SU-DHL-6 (cell line): ENCODE measurements around the gene MFSD1.

Source experiments
- H2AFZ ChIP-seq: fragments of 200-600 bp; sonication (generic); 2 replicates; pipeline ENCODE4 v1.6.1; 2014; ENCODE audit warnings: low read depth, mild to moderate bottlenecking, moderate library complexity, mixed read lengths, antibody characterized with exemption, low read length; ENCODE audit not compliant: severe bottlenecking
- H3F3A ChIP-seq: fragments of 200-600 bp; shearing (Covaris generic); 2 replicates; pipeline ENCODE4 v1.6.0; 2016; ENCODE audit warnings: antibody characterized with exemption, mild to moderate bottlenecking; ENCODE audit not compliant: insufficient read depth
- H3K27ac ChIP-seq: fragments of 200-600 bp; sonication (generic); 2 replicates; pipeline ENCODE4 v1.5.1; 2016; ENCODE audit warnings: low read depth, mild to moderate bottlenecking, low read length, moderate library complexity, mixed read lengths
- H3K27me3 ChIP-seq: fragments of 200-600 bp; sonication (generic), shearing (Covaris generic); 2 replicates; pipeline ENCODE4 v1.6.0; 2014; ENCODE audit warnings: mild to moderate bottlenecking, low read length
- H3K36me3 ChIP-seq: fragments of 200-600 bp; sonication (generic); 2 replicates; pipeline ENCODE4 v1.6.1; 2014; ENCODE audit warnings: mild to moderate bottlenecking, low read length, mixed read lengths
- H3K4me2 ChIP-seq: fragments of 300-600, 200-600 bp; shearing (Covaris generic), sonication (generic); 2 replicates; pipeline ENCODE4 v1.6.0; 2014; ENCODE audit warnings: low read length, low read depth, mild to moderate bottlenecking; ENCODE audit not compliant: poor library complexity, severe bottlenecking
- H3K4me3 ChIP-seq: fragments of 200-600 bp; sonication (generic); 2 replicates; pipeline ENCODE4 v1.5.1; 2014; ENCODE audit warnings: antibody characterized with exemption, low read length, mild to moderate bottlenecking, mixed read lengths; ENCODE audit not compliant: insufficient read depth, poor library complexity, severe bottlenecking
- H3K79me2 ChIP-seq: fragments of 200-600 bp; sonication (generic); 2 replicates; pipeline ENCODE4 v1.6.1; 2014; ENCODE audit warnings: mild to moderate bottlenecking, low read length, moderate library complexity; ENCODE audit not compliant: insufficient read depth
- H3K9ac ChIP-seq: fragments of 200-600 bp; sonication (generic); 2 replicates; pipeline ENCODE4 v1.7.0; 2014; ENCODE audit warnings: mild to moderate bottlenecking, low read length
- H3K9me2 ChIP-seq: fragments of 200-600 bp; sonication (generic); replicated peaks from 2 replicates; pipeline ENCODE4 v1.6.1; 2014; ENCODE audit warnings: low read length; ENCODE audit not compliant: insufficient read depth
- H3K9me3 ChIP-seq: fragments of 200-600 bp; sonication (generic); 2 replicates; pipeline ENCODE4 v1.6.1; 2014; ENCODE audit warnings: low read length, mixed read lengths; ENCODE audit not compliant: insufficient read depth
- H4K20me1 ChIP-seq: fragments of 200-600 bp; sonication (generic); 2 replicates; pipeline ENCODE4 v1.6.1; 2014; ENCODE audit warnings: low read depth, mild to moderate bottlenecking, antibody characterized with exemption, low read length, moderate library complexity, mixed read lengths
- CTCF ChIP-seq: fragments of 200-600 bp; sonication (generic); IDR thresholded peaks from one replicate; pipeline ENCODE4 v1.5.1; 2017; ENCODE audit warnings: antibody characterized with exemption, mild to moderate bottlenecking, low read length, moderate library complexity; ENCODE audit not compliant: insufficient read depth, poor library complexity, severe bottlenecking
- EZH2phosphoT487 ChIP-seq: fragments of 200-600 bp; sonication (generic), shearing (Covaris generic); conservative IDR thresholded peaks from 2 replicates; pipeline ENCODE4 v1.6.1; 2018; ENCODE audit warnings: mild to moderate bottlenecking, antibody characterized with exemption, low read length, moderate library complexity, mixed read lengths

MFSD1 gene

GRCh38 chr3:158770741-158771350 lies 31.0 kb upstream of the MFSD1 start:
- Histone ChIP-seq H2AFZ (no peak overlapping the region), H3K36me3 (no peaks in the 10 kb centered on the region), H3F3A (no peaks in the 10 kb centered on the region), H3K27ac (no peak overlapping the region), H3K79me2 (no peaks in the 10 kb centered on the region), H3K9me2 (no peaks in the 10 kb centered on the region), H3K9me3 (no peaks in the 10 kb centered on the region), H3K4me2 (no peak overlapping the region), H3K27me3 (no peaks in the 10 kb centered on the region), H3K4me3 (no peak overlapping the region), H4K20me1 (no peaks in the 10 kb centered on the region), H3K9ac (no peak overlapping the region)
- TF ChIP-seq EZH2phosphoT487 (no peak), CTCF (no peak)

- Histone ChIP-seq H3K27me3 (no peaks in the 10 kb centered on the region), H3K9me3 (no peaks in the 10 kb centered on the region), H3K4me2 (no peak overlapping the region), H3K9ac (no peak overlapping the region), H2AFZ (no peak overlapping the region), H3K4me3 (no peak overlapping the region), H3K36me3 (no peaks in the 10 kb centered on the region), H3K27ac (no peak overlapping the region), H3F3A (no peaks in the 10 kb centered on the region), H3K79me2 (no peaks in the 10 kb centered on the region), H3K9me2 (no peaks in the 10 kb centered on the region), H4K20me1 (no peaks in the 10 kb centered on the region)
- TF ChIP-seq EZH2phosphoT487 (no peak), CTCF (no peak)
Measured at GRCh38 chr3:158771577-158771976, 30.3 kb upstream of the MFSD1 start.

- TF ChIP-seq EZH2phosphoT487: no peak
- no peak for TF ChIP-seq CTCF
- Histone ChIP-seq H3K79me2 (no peaks in the 10 kb centered on the region), H3K9me2 (no peaks in the 10 kb centered on the region), H2AFZ (no peak overlapping the region), H3K36me3 (no peaks in the 10 kb centered on the region), H3K27me3 (no peaks in the 10 kb centered on the region), H4K20me1 (no peaks in the 10 kb centered on the region), H3K4me3 (no peak overlapping the region), H3K27ac (no peak overlapping the region), H3K4me2 (no peak overlapping the region), H3F3A (no peaks in the 10 kb centered on the region), H3K9ac (no peak overlapping the region), H3K9me3 (no peaks in the 10 kb centered on the region)
Measured at GRCh38 chr3:158771982-158772381, 29.9 kb upstream of the MFSD1 start.
